ENCODE results near the gene RNASET2. TPM values are rescaled to one million over a fixed set of nuclear protein-coding genes. Genes with fewer than 3 reads are reported as not detected.

RNASET2 gene
- total and polyA plus RNA-seq, 10 of the 15 experiments (the other 5 are each of a cell fraction or from before 2014, with no cell fraction given), result 5.5 to 225 (median 50.2) TPM

DNA sequence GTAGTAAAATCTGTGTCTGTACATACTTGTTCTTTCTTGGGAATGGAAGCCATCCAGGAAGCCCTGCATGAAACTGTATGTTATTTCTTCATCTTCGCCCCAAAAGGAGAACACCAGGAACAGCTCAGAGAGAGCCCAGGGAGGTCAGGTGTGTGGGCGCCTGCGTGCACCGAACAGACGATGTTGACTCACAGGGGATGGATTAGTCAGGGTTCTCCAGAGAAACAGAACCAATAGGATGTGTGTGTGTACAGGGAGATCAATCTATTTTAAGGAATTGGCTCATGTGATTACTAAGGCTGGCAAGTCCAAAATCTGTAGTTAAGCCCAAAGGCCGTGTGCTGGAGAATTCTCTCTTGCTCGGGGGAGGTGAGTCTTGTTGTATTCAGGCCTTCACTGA lies 45.7 kb downstream of the RNASET2 start:
- no peak for DNase-seq (ENCODE audit: low read depth, low spot score)
- Histone ChIP-seq H3K4me1 (ENCODE audit: control insufficient read depth, insufficient read depth, low read length) (peaks cover 24% of the 10 kb centered on the region), H3K27me3 (replicated peaks in 1 of 2; ENCODE audit: control insufficient read depth in 2 of 2, insufficient read depth in 2 of 2, low read length in 1 of 2) (no peaks in the 10 kb centered on the region), H4K20me1 (ENCODE audit: control insufficient read depth, insufficient read depth) (no peaks in the 10 kb centered on the region), H3K4me3 (no peak overlapping the region), H3K9me3 (replicated peaks; ENCODE audit: control insufficient read depth, insufficient read depth, low read length) (no peaks in the 10 kb centered on the region; the same call in 2 of the 3 replicates), H3K4me2 (ENCODE audit: control insufficient read depth, insufficient read depth) (no peak overlapping the region), H2AFZ (ENCODE audit: control insufficient read depth, low read depth, low read length) (no peak overlapping the region), H3K36me3 (ENCODE audit: control insufficient read depth in 2 of 2, insufficient read depth in 2 of 2, low read length in 1 of 2) (no peaks in the 10 kb centered on the region), H3K27ac (ENCODE audit: control insufficient read depth, insufficient read depth) (no peak overlapping the region), H3K79me2 (ENCODE audit: control insufficient read depth, insufficient read depth, low read length) (no peaks in the 10 kb centered on the region), H3K9ac (ENCODE audit: control insufficient read depth, insufficient read depth, low read length) (no peak overlapping the region)
- SMC1A ChIA-PET (ENCODE audit: uncharacterized antibody, unreplicated experiment), result no interaction called here
- in situ Hi-C loops (cut with MboI), result no loop called here
- no peak for FAIRE-seq
- 90% methylated on average over 7 of the region's 7 CpGs for WGBS (ENCODE audit: insufficient coverage, insufficient replicate concordance, low lambda C conversion rate, missing lambda C conversion rate)
- CTCF ChIA-PET, result no interaction called here
- BruUV-seq (replicated peaks), result no TSS peak
- POLR2A ChIA-PET, result no interaction called here
- RAD21 ChIA-PET (ENCODE audit: unreplicated experiment), result no interaction called here
- intact Hi-C loops (cut with micrococcal nuclease; ENCODE audit: unreplicated experiment), result no loop called here
- no peak for ATAC-seq
- TF ChIP-seq, protein P1, sequence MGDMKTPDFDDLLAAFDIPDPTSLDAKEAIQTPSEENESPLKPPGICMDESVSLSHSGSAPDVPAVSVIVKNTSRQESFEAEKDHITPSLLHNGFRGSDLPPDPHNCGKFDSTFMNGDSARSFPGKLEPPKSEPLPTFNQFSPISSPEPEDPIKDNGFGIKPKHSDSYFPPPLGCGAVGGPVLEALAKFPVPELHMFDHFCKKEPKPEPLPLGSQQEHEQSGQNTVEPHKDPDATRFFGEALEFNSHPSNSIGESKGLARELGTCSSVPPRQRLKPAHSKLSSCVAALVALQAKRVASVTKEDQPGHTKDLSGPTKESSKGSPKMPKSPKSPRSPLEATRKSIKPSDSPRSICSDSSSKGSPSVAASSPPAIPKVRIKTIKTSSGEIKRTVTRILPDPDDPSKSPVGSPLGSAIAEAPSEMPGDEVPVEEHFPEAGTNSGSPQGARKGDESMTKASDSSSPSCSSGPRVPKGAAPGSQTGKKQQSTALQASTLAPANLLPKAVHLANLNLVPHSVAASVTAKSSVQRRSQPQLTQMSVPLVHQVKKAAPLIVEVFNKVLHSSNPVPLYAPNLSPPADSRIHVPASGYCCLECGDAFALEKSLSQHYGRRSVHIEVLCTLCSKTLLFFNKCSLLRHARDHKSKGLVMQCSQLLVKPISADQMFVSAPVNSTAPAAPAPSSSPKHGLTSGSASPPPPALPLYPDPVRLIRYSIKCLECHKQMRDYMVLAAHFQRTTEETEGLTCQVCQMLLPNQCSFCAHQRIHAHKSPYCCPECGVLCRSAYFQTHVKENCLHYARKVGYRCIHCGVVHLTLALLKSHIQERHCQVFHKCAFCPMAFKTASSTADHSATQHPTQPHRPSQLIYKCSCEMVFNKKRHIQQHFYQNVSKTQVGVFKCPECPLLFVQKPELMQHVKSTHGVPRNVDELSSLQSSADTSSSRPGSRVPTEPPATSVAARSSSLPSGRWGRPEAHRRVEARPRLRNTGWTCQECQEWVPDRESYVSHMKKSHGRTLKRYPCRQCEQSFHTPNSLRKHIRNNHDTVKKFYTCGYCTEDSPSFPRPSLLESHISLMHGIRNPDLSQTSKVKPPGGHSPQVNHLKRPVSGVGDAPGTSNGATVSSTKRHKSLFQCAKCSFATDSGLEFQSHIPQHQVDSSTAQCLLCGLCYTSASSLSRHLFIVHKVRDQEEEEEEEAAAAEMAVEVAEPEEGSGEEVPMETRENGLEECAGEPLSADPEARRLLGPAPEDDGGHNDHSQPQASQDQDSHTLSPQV (IDR thresholded peaks at IDR 0.05), result no peak
- TF ChIP-seq, protein P2, sequence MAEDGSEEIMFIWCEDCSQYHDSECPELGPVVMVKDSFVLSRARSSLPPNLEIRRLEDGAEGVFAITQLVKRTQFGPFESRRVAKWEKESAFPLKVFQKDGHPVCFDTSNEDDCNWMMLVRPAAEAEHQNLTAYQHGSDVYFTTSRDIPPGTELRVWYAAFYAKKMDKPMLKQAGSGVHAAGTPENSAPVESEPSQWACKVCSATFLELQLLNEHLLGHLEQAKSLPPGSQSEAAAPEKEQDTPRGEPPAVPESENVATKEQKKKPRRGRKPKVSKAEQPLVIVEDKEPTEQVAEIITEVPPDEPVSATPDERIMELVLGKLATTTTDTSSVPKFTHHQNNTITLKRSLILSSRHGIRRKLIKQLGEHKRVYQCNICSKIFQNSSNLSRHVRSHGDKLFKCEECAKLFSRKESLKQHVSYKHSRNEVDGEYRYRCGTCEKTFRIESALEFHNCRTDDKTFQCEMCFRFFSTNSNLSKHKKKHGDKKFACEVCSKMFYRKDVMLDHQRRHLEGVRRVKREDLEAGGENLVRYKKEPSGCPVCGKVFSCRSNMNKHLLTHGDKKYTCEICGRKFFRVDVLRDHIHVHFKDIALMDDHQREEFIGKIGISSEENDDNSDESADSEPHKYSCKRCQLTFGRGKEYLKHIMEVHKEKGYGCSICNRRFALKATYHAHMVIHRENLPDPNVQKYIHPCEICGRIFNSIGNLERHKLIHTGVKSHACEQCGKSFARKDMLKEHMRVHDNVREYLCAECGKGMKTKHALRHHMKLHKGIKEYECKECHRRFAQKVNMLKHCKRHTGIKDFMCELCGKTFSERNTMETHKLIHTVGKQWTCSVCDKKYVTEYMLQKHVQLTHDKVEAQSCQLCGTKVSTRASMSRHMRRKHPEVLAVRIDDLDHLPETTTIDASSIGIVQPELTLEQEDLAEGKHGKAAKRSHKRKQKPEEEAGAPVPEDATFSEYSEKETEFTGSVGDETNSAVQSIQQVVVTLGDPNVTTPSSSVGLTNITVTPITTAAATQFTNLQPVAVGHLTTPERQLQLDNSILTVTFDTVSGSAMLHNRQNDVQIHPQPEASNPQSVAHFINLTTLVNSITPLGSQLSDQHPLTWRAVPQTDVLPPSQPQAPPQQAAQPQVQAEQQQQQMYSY (CRISPR knock-in tag; IDR thresholded peaks at IDR 0.05), result no peak
- no peak for TF ChIP-seq SMARCA5 (IDR thresholded peaks at IDR 0.05)
- TF ChIP-seq JUND (IDR thresholded peaks at IDR 0.05; ENCODE audit: low read depth, low read length), result no peak
- TF ChIP-seq FOS (IDR thresholded peaks at IDR 0.05; ENCODE audit: borderline replicate concordance, extremely low read depth, insufficient read length), result no peak
- TF ChIP-seq, protein P3, sequence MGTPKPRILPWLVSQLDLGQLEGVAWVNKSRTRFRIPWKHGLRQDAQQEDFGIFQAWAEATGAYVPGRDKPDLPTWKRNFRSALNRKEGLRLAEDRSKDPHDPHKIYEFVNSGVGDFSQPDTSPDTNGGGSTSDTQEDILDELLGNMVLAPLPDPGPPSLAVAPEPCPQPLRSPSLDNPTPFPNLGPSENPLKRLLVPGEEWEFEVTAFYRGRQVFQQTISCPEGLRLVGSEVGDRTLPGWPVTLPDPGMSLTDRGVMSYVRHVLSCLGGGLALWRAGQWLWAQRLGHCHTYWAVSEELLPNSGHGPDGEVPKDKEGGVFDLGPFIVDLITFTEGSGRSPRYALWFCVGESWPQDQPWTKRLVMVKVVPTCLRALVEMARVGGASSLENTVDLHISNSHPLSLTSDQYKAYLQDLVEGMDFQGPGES (IDR thresholded peaks at IDR 0.05), result no peak
- no peak for TF ChIP-seq SIN3A (IDR thresholded peaks at IDR 0.05; ENCODE audit: low read depth, low read length)
- no peak for TF ChIP-seq NBN (IDR thresholded peaks at IDR 0.05)
- TF ChIP-seq MEF2B (IDR thresholded peaks at IDR 0.05; ENCODE audit: partially characterized antibody, poor library complexity, severe bottlenecking), result no peak
- no peak for TF ChIP-seq IKZF2 (IDR thresholded peaks at IDR 0.05)
- TF ChIP-seq, protein P4, sequence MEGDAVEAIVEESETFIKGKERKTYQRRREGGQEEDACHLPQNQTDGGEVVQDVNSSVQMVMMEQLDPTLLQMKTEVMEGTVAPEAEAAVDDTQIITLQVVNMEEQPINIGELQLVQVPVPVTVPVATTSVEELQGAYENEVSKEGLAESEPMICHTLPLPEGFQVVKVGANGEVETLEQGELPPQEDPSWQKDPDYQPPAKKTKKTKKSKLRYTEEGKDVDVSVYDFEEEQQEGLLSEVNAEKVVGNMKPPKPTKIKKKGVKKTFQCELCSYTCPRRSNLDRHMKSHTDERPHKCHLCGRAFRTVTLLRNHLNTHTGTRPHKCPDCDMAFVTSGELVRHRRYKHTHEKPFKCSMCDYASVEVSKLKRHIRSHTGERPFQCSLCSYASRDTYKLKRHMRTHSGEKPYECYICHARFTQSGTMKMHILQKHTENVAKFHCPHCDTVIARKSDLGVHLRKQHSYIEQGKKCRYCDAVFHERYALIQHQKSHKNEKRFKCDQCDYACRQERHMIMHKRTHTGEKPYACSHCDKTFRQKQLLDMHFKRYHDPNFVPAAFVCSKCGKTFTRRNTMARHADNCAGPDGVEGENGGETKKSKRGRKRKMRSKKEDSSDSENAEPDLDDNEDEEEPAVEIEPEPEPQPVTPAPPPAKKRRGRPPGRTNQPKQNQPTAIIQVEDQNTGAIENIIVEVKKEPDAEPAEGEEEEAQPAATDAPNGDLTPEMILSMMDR (IDR thresholded peaks at IDR 0.05 in 2 of 3, conservative IDR thresholded peaks at IDR 0.05 in 1 of 3; ENCODE audit: control insufficient read depth in 2 of 3, extremely low read depth in 1 of 3, insufficient read depth in 1 of 3, low read depth in 3 of 3, low read length in 3 of 3), result no peak
- no peak for TF ChIP-seq IKZF1 (conservative IDR thresholded peaks at IDR 0.05)
- no peak for TF ChIP-seq EZH2 (IDR thresholded peaks at IDR 0.05; ENCODE audit: borderline replicate concordance, control insufficient read depth, low read depth, low read length)
- no peak for TF ChIP-seq STAT3 (IDR thresholded peaks at IDR 0.05; ENCODE audit: low read depth, low read length)

Data from GM12878 (cell line).